Esophagus muscularis mucosa (tissue), 4 donors: Measurements from ENCODE around the gene INO80B. TPM values are rescaled to one million over a fixed set of nuclear protein-coding genes. Genes with fewer than 3 reads are reported as not detected.

Source experiments
- DNase-seq: peaks from one replicate; pipeline ENCODE4 v3.0.0-alpha.2; 2017; ENCODE audit errors: extremely low spot score
- H3K27ac ChIP-seq, 4 donors: fragments of 200-600 bp; sonication (generic); replicated peaks in 1 of 4; 1 replicate in 3 of 4; 2 replicates in 1 of 4; pipeline ENCODE4 v1.5.1; 2016 to 2019; ENCODE audit warnings: mild to moderate bottlenecking in 1 of 4
- H3K27me3 ChIP-seq, 4 donors: fragments of 200-600 bp; sonication (generic); one replicate each; pipeline versions ENCODE4 v1.5.1 to v1.6.0; 2016 to 2019
- H3K36me3 ChIP-seq, 4 donors: fragments of 200-600 bp; sonication (generic); one replicate each; pipeline ENCODE4 v1.5.1; 2016 to 2019
- H3K4me1 ChIP-seq, 4 donors: fragments of 200-600 bp; sonication (generic); one replicate each; pipeline ENCODE4 v1.5.1; 2016 to 2019
- H3K4me3 ChIP-seq, 4 donors: fragments of 200-600 bp; sonication (generic); 1 replicate in 2 of 4; 2 replicates in 2 of 4; pipeline ENCODE4 v1.5.1; 2016 to 2019; ENCODE audit warnings: mild to moderate bottlenecking in 4 of 4, moderate library complexity in 1 of 4
- H3K9me3 ChIP-seq, 4 donors: fragments of 200-600 bp; sonication (generic); 1 replicate in 3 of 4; 2 replicates in 1 of 4; pipeline ENCODE4 v1.5.1; 2016 to 2019
- CTCF ChIP-seq, 3 experiments: fragments of 200-600 bp in 2 of 3; fragments of 450-650 bp in 1 of 3; sonication (generic) in 2 of 3; IDR thresholded peaks; one replicate each; pipeline ENCODE4 v1.5.1; 2017 to 2019; ENCODE audit warnings: antibody characterized with exemption in 3 of 3, mild to moderate bottlenecking in 2 of 3, moderate library complexity in 1 of 3
- EP300 ChIP-seq: sonication (generic); formaldehyde crosslinking; IDR thresholded peaks from one replicate; pipeline ENCODE4 v1.6.1; 2017; ENCODE audit warnings: antibody characterized with exemption
- POLR2A ChIP-seq: fragments of 450-650 bp; IDR thresholded peaks from one replicate; pipeline ENCODE4 v1.6.1; 2017; ENCODE audit warnings: antibody characterized with exemption, moderate library complexity, mild to moderate bottlenecking, low read depth
- POLR2AphosphoS5 ChIP-seq, 2 donors: sonication (generic); formaldehyde crosslinking; IDR thresholded peaks; one replicate each; pipeline ENCODE4 v1.6.1; 2017; ENCODE audit warnings: antibody characterized with exemption in 2 of 2
- WGBS: methylation state at CpG from one replicate; pipeline ENCODE4 v1.1.5; 2018; 5-methylcytosine and 5-hydroxymethylcytosine counted together
- intact Hi-C: fragments of 100-400 bp; cut with DNase I; formaldehyde crosslinking; loops from one replicate; pipeline ENCODE4 v1.15.1; 2023
- total RNA-seq, 4 donors: library from RNA; depleted of rRNA; stranded (reverse); fragments of >200 nt; gene quantifications; one replicate each; pipeline versions ENCODE4 v1.1.0 to v1.2.1, GENCODE V29; 2016

INO80B gene
- total RNA-seq, 4 donors from 2014 or later = 8.7 to 16.6 (median 10.6) TPM

- intact Hi-C loops = no loop called here
- Histone ChIP-seq H3K27me3 (no peaks in the 10 kb centered on the region), H3K4me1 (peaks cover 13 to 20% (median 16%) of the 10 kb centered on the region in 4 donors), H3K36me3 (peaks cover 0 to 15% (median 13%) of the 10 kb centered on the region in 4 donors), H3K27ac (peak within 1 kb of the TSS; percentile 67 to 82 (median 74)), H3K4me3 (peak within 1 kb of the TSS; percentile 66 to 81 (median 66)), H3K9me3 (no peaks in the 10 kb centered on the region)
- DNase-seq = peak; percentile 94
- TF ChIP-seq CTCF (IDR thresholded peaks at IDR 0.05) (no peak), POLR2AphosphoS5 (IDR thresholded peaks at IDR 0.05) (peak; percentile 58 to 80)
- WGBS = under 1% methylated on average over 12 of the region's 57 CpGs
Observed at GRCh38 chr2:74421221-74421870, 33.5 kb upstream of the INO80B start, which contains the start of the genes C2orf81 and WDR54. Gene C2orf81, minus strand, starts transcription at chr2:74421619. Its CDS starts 59 bp downstream, at chr2:74421560. Gene WDR54, plus strand, starts transcription at chr2:74421730. Its CDS starts 424 bp downstream, at chr2:74422154.

DNA sequence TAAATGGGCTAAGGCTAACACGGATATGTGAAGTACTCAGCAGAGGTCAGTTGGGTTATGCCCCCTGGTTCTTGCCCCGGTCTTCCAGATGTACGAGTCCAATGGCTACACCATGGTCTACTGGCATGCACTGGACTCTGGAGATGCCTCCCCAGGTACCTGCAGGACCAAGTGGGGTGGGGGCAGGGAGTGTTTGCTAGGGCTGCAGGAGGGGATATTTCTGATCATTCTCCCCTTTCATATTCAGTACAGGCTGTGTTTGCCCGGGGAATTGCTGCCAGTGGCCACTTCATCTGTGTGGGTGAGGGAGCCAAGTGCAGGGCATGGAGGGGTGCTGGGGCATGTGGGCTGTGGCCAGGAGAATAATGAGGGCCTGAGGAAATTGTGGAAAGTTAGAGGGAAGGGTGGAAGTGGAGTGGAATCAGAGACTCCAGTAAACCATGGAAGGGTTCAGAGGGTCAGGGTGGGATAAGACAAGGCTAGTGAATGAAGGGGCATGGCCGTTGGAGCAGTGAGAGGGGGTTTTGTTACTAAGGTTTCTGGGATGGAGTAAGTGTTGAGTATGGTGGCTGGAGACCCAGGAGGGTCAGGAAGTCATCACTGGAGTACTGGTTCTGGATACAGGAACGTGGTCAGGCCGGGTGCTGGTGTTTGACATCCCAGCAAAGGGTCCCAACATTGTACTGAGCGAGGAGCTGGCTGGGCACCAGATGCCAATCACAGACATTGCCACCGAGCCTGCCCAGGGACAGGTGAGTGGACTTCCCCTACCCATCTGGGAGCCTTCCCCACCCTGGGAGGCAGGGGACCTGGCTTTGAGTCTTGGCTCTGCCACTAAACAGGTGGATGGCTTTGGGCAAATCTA lies 31.4 kb upstream of the INO80B start:
- intact Hi-C loops = no loop called here
- no peak overlapping the region for H3K27ac ChIP-seq
- no peak overlapping the region for H3K4me3 ChIP-seq
- H3K27me3 ChIP-seq = no peaks in the 10 kb centered on the region
- no peak for TF ChIP-seq POLR2AphosphoS5 (IDR thresholded peaks at IDR 0.05)
- no peak for TF ChIP-seq POLR2A
- no peak for TF ChIP-seq CTCF (IDR thresholded peaks at IDR 0.05)
- no peak for TF ChIP-seq EP300
- peaks cover under 1 to 36% (median 34%) of the 10 kb centered on the region in 4 donors for H3K36me3 ChIP-seq
- WGBS = 81% methylated on average over 8 of the region's 9 CpGs
- no peaks in the 10 kb centered on the region for H3K9me3 ChIP-seq
- H3K4me1 ChIP-seq = peaks cover 13 to 17% (median 16%) of the 10 kb centered on the region in 4 donors
- DNase-seq = no peak

- 83% methylated on average over 5 of the region's 5 CpGs for WGBS
Observed at GRCh38 chr2:74424139-74424992, 30.5 kb upstream of the INO80B start.

More at GRCh38 chr2:74424139-74424992, 30.5 kb upstream of the INO80B start:
- Histone ChIP-seq H3K27ac (no peak overlapping the region), H3K27me3 (no peaks in the 10 kb centered on the region), H3K4me3 (no peak overlapping the region), H3K9me3 (no peaks in the 10 kb centered on the region), H3K4me1 (peaks cover 13 to 16% (median 15%) of the 10 kb centered on the region in 4 donors), H3K36me3 (peaks cover 10 to 45% (median 43%) of the 10 kb centered on the region in 4 donors)
- DNase-seq = no peak
- intact Hi-C loops = no loop called here
- TF ChIP-seq POLR2A = no peak
- no peak for TF ChIP-seq CTCF (IDR thresholded peaks at IDR 0.05)
- no peak for TF ChIP-seq POLR2AphosphoS5 (IDR thresholded peaks at IDR 0.05)
- TF ChIP-seq EP300 = no peak
